ENCODE measurements around the gene P4HA2. TPM values are rescaled to one million over a fixed set of nuclear protein-coding genes. Genes with fewer than 3 reads are reported as not detected.

Gene P4HA2
- total and polyA plus RNA-seq, 2 donors (not counting 1 experiment from before 2014, with no cell fraction given): 184 to 553 TPM

GRCh38 chr5:132180134-132180745 lies 47.4 kb downstream of the P4HA2 start:
- no peak for TF ChIP-seq EZH2 (IDR thresholded peaks at IDR 0.05; ENCODE audit: low read length, missing control alignments)
- peak; percentile 84 to 87 for TF ChIP-seq CTCF (conservative IDR thresholded peaks at IDR 0.05 in 1 of 2, IDR thresholded peaks at IDR 0.05 in 1 of 2; ENCODE audit: low read depth in 1 of 2, low read length in 2 of 2)
- H3K79me2 ChIP-seq (ENCODE audit: control insufficient read depth, insufficient read depth, low read length): no peaks in the 10 kb centered on the region
- peak; percentile 70 to 81 for DNase-seq (ENCODE audit: low read depth in 2 of 2)
- no peaks in the 10 kb centered on the region for H3K9me3 ChIP-seq (ENCODE audit: control insufficient read depth, insufficient read depth, low read depth, low read length)
- H2AFZ ChIP-seq (ENCODE audit: low read length): no peak overlapping the region
- H3K9ac ChIP-seq (ENCODE audit: insufficient read depth, low read length): no peak overlapping the region
- H3K4me3 ChIP-seq (replicated peaks in 1 of 4; ENCODE audit: control extremely low read depth in 1 of 4, insufficient read depth in 1 of 4, low read depth in 3 of 4, low read length in 4 of 4): no peak overlapping the region
- no peaks in the 10 kb centered on the region for H3K36me3 ChIP-seq (ENCODE audit: control insufficient read depth, insufficient read depth, low read length)
- no peak overlapping the region for H3K27ac ChIP-seq (ENCODE audit: insufficient read depth, low read length)
- H3K4me2 ChIP-seq (ENCODE audit: extremely low read depth, insufficient read depth, low read length): peak overlapping the region; percentile 25
- H3K27me3 ChIP-seq (ENCODE audit: control insufficient read depth, insufficient read depth, low read length): no peaks in the 10 kb centered on the region
- H4K20me1 ChIP-seq (ENCODE audit: control insufficient read depth, extremely low read depth, insufficient read depth, low read length): no peaks in the 10 kb centered on the region
- H3K4me1 ChIP-seq (ENCODE audit: control insufficient read depth, extremely low read depth, insufficient read depth, low read length): no peaks in the 10 kb centered on the region

GRCh38 chr5:132179405-132179804 lies 48.2 kb downstream of the P4HA2 start:
- no peaks in the 10 kb centered on the region for H3K36me3 ChIP-seq (ENCODE audit: control insufficient read depth, insufficient read depth, low read length)
- H3K4me2 ChIP-seq (ENCODE audit: extremely low read depth, insufficient read depth, low read length): no peak overlapping the region
- H3K79me2 ChIP-seq (ENCODE audit: control insufficient read depth, insufficient read depth, low read length): no peaks in the 10 kb centered on the region
- H3K9ac ChIP-seq (ENCODE audit: insufficient read depth, low read length): no peak overlapping the region
- H3K4me1 ChIP-seq (ENCODE audit: control insufficient read depth, extremely low read depth, insufficient read depth, low read length): no peaks in the 10 kb centered on the region
- TF ChIP-seq EZH2 (IDR thresholded peaks at IDR 0.05; ENCODE audit: low read length, missing control alignments) (no peak), CTCF (conservative IDR thresholded peaks at IDR 0.05 in 1 of 2, IDR thresholded peaks at IDR 0.05 in 1 of 2; ENCODE audit: low read depth in 1 of 2, low read length in 2 of 2) (no peak)
- H4K20me1 ChIP-seq (ENCODE audit: control insufficient read depth, extremely low read depth, insufficient read depth, low read length): no peaks in the 10 kb centered on the region
- H2AFZ ChIP-seq (ENCODE audit: low read length): no peak overlapping the region
- H3K9me3 ChIP-seq (ENCODE audit: control insufficient read depth, insufficient read depth, low read depth, low read length): no peaks in the 10 kb centered on the region
- H3K27ac ChIP-seq (ENCODE audit: insufficient read depth, low read length): no peak overlapping the region
- H3K4me3 ChIP-seq (replicated peaks in 1 of 4; ENCODE audit: control extremely low read depth in 1 of 4, insufficient read depth in 1 of 4, low read depth in 3 of 4, low read length in 4 of 4): no peak overlapping the region
- peak in 1 of 2 donors; percentile 59 for DNase-seq (ENCODE audit: low read depth in 2 of 2)
- H3K27me3 ChIP-seq (ENCODE audit: control insufficient read depth, insufficient read depth, low read length): no peaks in the 10 kb centered on the region

- Histone ChIP-seq H3K4me2 (ENCODE audit: extremely low read depth, insufficient read depth, low read length) (no peak overlapping the region), H3K36me3 (ENCODE audit: control insufficient read depth, insufficient read depth, low read length) (no peaks in the 10 kb centered on the region), H3K4me1 (ENCODE audit: control insufficient read depth, extremely low read depth, insufficient read depth, low read length) (no peaks in the 10 kb centered on the region), H3K9me3 (ENCODE audit: control insufficient read depth, insufficient read depth, low read depth, low read length) (no peaks in the 10 kb centered on the region), H3K79me2 (ENCODE audit: control insufficient read depth, insufficient read depth, low read length) (no peaks in the 10 kb centered on the region), H2AFZ (ENCODE audit: low read length) (no peak overlapping the region), H3K4me3 (replicated peaks in 1 of 4; ENCODE audit: control extremely low read depth in 1 of 4, insufficient read depth in 1 of 4, low read depth in 3 of 4, low read length in 4 of 4) (no peak overlapping the region), H3K9ac (ENCODE audit: insufficient read depth, low read length) (no peak overlapping the region), H4K20me1 (ENCODE audit: control insufficient read depth, extremely low read depth, insufficient read depth, low read length) (no peaks in the 10 kb centered on the region), H3K27ac (ENCODE audit: insufficient read depth, low read length) (no peak overlapping the region), H3K27me3 (ENCODE audit: control insufficient read depth, insufficient read depth, low read length) (no peaks in the 10 kb centered on the region)
- no peak for DNase-seq (ENCODE audit: low read depth in 2 of 2)
- TF ChIP-seq EZH2 (IDR thresholded peaks at IDR 0.05; ENCODE audit: low read length, missing control alignments): no peak
- no peak for TF ChIP-seq CTCF (conservative IDR thresholded peaks at IDR 0.05 in 1 of 2, IDR thresholded peaks at IDR 0.05 in 1 of 2; ENCODE audit: low read depth in 1 of 2, low read length in 2 of 2)
These were observed 49.9 kb downstream of the P4HA2 start for GRCh38 chr5:132177691-132178149.

All from fibroblast of lung (primary cell).